Posterior cingulate gyrus (tissue), 11 donors: ENCODE measurements around the gene NLRP10.
A peak's percentile ranks its signal among the peaks of the same experiment; 100 is the strongest.
"Not testable (repeated sequence)": the region's sequence is repeated elsewhere in the genome, so short reads cannot be mapped to it uniquely, and the experiment has no call there.

Source experiments
- DNase-seq, 10 donors: peaks; one replicate each; pipeline versions ENCODE4 v3.0.0 to v3.0.0-alpha.2; 2020 to 2021; ENCODE audit warnings: mixed read lengths in 3 of 10
- intact Hi-C: fragments of 100-400 bp; cut with DNase I; formaldehyde crosslinking; loops from one replicate; pipeline ENCODE4 v1.15.1; 2023

Gene NLRP10

GRCh38 chr11:7965386-7965785 lies at the start of gene NLRP10:
TSS of gene NLRP10 (minus strand) at chr11:7965447. CDS start at chr11:7963495, 1,952 bp downstream.
- intact Hi-C loops: no loop called here
- DNase-seq: no peak

- DNase-seq: no peak
- intact Hi-C loops: no loop called here
Measured at GRCh38 chr11:8013833-8014232, 48.6 kb upstream of the NLRP10 start.

GRCh38 chr11:8011981-8012444 lies 46.8 kb upstream of the NLRP10 start:
- no peak for DNase-seq

GRCh38 chr11:8011371-8011770 lies 46.1 kb upstream of the NLRP10 start:
- intact Hi-C loops: no loop called here
- no peak for DNase-seq

More at GRCh38 chr11:8011981-8012444, 46.8 kb upstream of the NLRP10 start:
- intact Hi-C loops: no loop called here

- intact Hi-C loops: no loop called here
- DNase-seq: no peak
Measured at GRCh38 chr11:8009856-8010255, 44.6 kb upstream of the NLRP10 start.

GRCh38 chr11:8008212-8008611 lies 43.0 kb upstream of the NLRP10 start:
- DNase-seq: no peak
- intact Hi-C loops: no loop called here

- intact Hi-C loops: loop anchor here (1.0 kb wide), 1 partner anchor 93 kb away; no protein-coding TSS in a partner anchor
- DNase-seq: peak in 6 of 10 donors; percentile 46 to 87 (median 61)
Measured at GRCh38 chr11:8006349-8006977, 41.2 kb upstream of the NLRP10 start.

GRCh38 chr11:8005556-8005955 lies 40.3 kb upstream of the NLRP10 start:
- DNase-seq: no peak
- intact Hi-C loops: no loop called here

GRCh38 chr11:8004008-8004407 lies 38.8 kb upstream of the NLRP10 start:
- intact Hi-C loops: no loop called here

GRCh38 chr11:8003187-8003586 lies 37.9 kb upstream of the NLRP10 start:
- no peak for DNase-seq
- intact Hi-C loops: no loop called here

More at GRCh38 chr11:8004008-8004407, 38.8 kb upstream of the NLRP10 start:
- no peak for DNase-seq

GRCh38 chr11:8002676-8003075 lies 37.4 kb upstream of the NLRP10 start:
- intact Hi-C loops: no loop called here
- no peak for DNase-seq

- no peak for DNase-seq
- intact Hi-C loops: no loop called here
Measured at GRCh38 chr11:8000390-8000789, 35.1 kb upstream of the NLRP10 start.

GRCh38 chr11:7999795-8000194 lies 34.5 kb upstream of the NLRP10 start:
- intact Hi-C loops: no loop called here
- no peak for DNase-seq

- intact Hi-C loops: no loop called here
- no peak for DNase-seq
Measured at GRCh38 chr11:7994581-7995278, 29.5 kb upstream of the NLRP10 start.

- intact Hi-C loops: loop anchor here (2.0 kb wide), 1 partner anchor 889 kb away; no protein-coding TSS in a partner anchor
- not testable (repeated sequence) for DNase-seq
Measured at GRCh38 chr11:7987560-7987883, 22.3 kb upstream of the NLRP10 start.

GRCh38 chr11:7986768-7987559 lies 21.7 kb upstream of the NLRP10 start, which contains the start of gene EIF3F:
TSS of gene EIF3F (plus strand) at chr11:7987337. CDS start at chr11:7987353, 16 bp downstream.
- intact Hi-C loops: loop anchor here (1.0 to 2.0 kb wide), 2 partner anchors 95 to 888 kb away; no protein-coding TSS in a partner anchor
- DNase-seq: peak; percentile 83 to 98 (median 88)

- intact Hi-C loops: no loop called here
Measured at GRCh38 chr11:7983832-7984590, 18.8 kb upstream of the NLRP10 start.

GRCh38 chr11:7982582-7983119 lies 17.4 kb upstream of the NLRP10 start:
- no peak for DNase-seq
- intact Hi-C loops: no loop called here

More at GRCh38 chr11:7983832-7984590, 18.8 kb upstream of the NLRP10 start:
- DNase-seq: peak in 1 of 10 donors; percentile 8

GRCh38 chr11:7981619-7982157 lies 16.4 kb upstream of the NLRP10 start:
- no peak for DNase-seq
- intact Hi-C loops: no loop called here
